ENCODE data around the gene ADTRP.
"Not testable (repeated sequence)": the region's sequence is repeated elsewhere in the genome, so short reads cannot be mapped to it uniquely, and the experiment has no call there.

The ADTRP gene

DNA sequence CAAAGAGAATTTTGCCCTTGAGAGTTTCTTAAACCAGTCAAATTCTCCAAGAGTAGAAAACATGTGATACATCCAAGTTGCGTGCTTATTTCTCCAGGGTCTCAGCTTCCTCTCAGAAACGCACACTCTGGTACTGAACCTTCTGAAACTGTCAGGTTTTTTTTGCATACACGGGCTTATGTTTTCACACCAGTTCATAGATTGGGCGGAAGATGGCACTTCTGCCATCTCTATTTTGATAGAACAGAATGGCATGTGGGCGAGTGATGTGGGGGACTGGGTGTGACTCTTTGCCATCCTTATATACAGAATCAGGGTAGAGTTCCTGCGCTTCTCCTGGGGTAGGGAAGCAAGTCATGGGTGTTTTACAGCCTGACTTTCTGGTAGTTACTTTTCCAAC, 56.4 kb downstream of the ADTRP start:
- DNase-seq = no peak

- DNase-seq = no peak
These were observed 60.1 kb downstream of the ADTRP start for GRCh38 chr6:11718463-11718862.

GRCh38 chr6:11718031-11718430, 60.6 kb downstream of the ADTRP start:
- DNase-seq = no peak

GRCh38 chr6:11714798-11715285, 63.8 kb downstream of the ADTRP start:
- DNase-seq = no peak

- DNase-seq = no peak
These were observed 64.3 kb downstream of the ADTRP start for GRCh38 chr6:11714116-11714797.

DNA sequence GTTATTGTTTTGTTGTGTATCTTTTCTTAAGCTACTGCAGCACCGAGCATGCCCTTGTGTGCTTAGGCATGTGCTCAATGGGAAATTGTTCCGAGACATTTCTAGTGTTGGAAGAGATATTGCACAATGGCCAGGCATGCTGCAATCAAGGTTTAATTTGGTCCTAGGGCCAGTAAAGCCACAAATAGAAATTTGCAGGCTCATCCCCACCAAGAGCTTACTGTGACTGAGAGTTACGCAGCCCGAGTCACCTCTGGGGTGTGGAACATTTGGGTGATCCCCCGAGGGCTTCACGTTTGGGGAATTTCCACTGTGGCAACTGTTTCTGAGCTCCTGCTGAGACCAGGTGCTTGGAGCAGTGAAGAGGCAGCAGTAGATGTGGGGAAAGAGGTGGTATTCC, 65.8 kb downstream of the ADTRP start:
- DNase-seq = no peak

GRCh38 chr6:11711984-11712711, 66.5 kb downstream of the ADTRP start:
- no peak for DNase-seq

GRCh38 chr6:11711003-11711983, 67.3 kb downstream of the ADTRP start:
- DNase-seq = no peak

- DNase-seq = no peak
These were observed 68.3 kb downstream of the ADTRP start for GRCh38 chr6:11710311-11710761.

GRCh38 chr6:11706171-11706570, 72.4 kb downstream of the ADTRP start:
- DNase-seq = no peak

DNA sequence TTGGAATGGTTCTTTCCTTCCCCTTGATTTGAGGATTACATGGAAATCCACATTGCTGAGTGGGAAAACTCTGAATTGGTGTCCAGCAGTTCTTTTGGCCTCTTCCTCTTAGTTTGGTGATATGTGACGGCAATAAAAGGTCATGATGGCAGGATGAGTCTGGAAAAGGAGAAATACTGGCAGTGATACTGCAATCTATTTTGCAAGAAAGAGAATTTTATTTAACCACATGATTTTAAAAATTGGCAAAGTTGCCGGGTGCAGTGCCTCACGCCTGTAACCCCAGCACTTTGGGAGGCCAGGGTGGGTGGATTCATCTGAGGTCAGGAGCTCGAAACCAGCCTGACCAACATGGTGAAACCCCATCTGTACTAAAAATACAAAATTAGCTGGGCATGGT, 73.1 kb downstream of the ADTRP start:
- no peak for DNase-seq

DNA sequence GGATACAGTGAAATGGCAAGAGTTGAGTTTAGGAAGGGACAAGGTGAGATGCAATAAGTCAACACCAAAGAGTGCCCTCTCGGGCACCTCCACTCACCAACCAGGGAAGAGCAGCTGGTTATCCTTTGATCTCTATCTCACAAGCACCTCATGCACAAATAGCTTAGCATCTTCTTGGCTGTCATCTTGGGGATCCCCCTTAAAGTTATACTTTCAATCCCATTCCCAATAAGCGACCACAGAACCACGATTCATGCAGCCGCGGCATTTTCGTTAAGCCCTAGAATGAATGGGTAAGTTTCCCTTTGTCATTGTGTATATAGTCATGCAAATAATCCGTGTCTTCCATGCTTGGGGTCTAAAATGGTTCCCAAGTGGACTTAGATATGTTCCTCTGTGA, 73.5 kb downstream of the ADTRP start:
- no peak for DNase-seq

DNA sequence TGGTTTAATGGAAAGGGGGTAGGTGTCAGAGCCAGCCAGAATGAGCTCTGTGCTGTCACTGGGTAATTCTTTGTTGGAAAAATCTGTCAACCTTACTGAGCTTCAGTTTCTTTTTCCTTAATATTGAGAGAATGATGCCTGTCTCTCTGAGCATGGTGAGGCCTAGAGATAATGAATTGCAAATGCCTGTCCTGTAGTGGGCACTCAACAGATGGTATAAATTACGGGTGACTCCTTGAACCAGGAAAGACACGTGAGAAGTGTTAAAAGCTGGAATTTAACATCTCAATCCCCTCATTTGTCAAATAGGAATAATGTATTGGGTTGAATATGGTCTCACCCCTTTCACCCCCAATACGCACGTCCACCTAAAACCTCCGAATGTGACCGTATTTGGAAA, 74.9 kb downstream of the ADTRP start:
- no peak for DNase-seq

DNA sequence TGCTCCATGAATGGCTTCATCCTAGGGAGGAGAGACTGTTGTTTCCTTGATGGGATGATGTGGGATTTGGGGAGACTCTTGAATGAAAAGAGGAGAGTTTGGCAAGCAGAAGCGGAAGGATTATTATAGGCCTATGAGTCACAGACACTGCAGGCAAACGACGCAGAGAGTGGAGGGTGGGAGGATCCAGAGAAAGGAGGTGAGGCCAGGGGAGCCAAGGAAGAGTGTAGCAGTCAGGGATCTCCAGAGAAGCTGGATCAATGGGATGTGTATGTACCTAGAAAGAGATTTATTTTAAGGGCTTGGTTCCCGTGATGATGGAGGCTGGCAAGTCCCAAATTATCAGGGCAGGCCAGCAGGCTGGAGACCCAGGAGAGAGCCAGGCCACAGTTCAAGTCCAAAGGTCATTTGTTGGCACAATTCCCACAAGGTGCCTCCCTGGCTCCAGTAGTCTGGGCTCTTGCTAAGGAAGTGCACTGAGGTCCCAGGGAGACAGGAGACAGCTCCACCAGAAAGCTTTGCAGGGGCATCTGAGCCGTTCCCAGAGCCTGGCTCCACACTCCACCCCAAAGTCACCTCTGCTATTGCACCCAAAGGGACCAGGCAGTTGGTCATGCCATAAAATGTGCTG, 76.0 kb downstream of the ADTRP start:
- no peak for DNase-seq

DNA sequence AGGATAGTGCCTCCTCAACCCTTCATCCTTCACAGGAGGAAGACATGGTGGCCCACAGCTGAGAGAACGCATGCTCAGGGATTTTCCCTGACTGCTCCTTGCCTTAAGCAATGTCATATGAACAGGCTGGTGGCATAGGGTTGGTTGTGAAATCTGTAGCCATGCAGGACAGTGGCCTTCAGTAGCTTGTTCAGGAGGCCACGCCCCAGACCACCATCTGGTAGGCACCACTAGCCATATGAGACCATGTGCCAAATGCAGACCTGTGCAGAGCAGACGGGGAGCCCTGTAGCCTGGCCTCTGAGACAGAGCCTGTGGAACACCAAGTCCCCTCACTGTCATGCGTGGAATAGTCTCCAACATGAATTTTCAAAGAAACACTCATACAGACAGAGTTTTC, 76.5 kb downstream of the ADTRP start:
- no peak for DNase-seq

DNA sequence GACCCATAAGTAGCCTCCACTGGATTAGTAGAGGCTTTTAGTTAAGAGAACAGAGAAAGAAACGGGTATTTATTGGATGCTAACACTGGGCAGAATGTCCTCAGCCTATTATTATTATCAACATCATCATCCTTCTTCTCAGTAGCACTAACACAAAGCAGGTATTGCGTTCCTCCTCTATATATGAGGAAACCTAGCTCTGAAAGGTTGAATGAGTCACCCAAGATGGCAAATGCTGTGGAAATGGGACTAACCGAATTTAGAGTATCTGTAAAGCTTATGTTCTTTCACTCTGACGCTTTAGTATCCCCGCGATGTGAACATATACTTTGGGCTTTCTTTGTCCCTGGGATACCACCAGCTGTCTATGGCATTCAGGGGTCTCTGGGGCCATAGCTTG, 77.0 kb downstream of the ADTRP start:
- no peak for DNase-seq

DNA sequence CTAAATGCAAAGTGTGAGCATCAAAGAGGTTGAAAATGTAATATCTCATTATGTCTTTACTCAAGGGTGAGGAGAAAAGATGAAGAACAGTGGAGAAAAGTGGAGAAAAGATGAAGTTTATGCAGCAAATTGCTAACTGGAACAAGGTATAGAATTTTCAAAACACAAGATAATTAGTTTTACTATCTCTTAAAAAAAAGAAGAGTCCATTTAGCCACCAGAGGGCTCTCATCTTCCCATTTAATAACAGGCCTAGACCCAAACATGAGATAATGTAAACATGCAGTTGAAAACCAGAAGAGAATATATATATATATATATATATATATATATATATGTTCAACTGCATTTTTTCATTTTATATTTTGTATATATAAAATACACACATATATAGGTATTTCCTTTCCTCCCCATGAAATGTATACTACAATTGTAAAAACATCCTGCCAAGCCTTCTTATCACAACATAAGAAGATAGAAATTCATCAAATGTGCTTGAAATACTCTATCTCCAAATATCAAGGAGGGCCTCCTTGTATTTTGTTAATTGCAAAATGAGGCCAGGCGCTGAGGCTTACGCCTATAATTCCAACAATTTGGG, 78.4 kb downstream of the ADTRP start:
- no peak for DNase-seq

DNA sequence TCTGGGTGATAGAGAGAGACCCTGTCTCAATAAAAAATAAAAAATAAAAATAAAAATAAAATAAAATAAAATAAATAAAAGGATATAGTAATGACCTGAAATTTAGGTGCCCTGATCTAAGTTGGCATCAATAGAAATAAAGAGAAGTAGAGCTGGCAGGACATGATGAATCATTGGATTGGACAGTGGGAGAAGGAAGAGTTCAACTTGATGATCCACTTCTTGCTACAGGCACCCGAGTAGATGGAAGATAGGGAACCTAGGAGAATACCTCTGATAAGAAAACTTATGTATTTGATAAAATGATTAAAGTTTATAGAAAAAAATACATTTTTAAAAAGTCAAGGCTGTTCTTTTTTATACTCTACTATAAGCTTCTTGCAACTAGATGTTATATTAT, 79.0 kb downstream of the ADTRP start:
- no peak for DNase-seq

- no peak for DNase-seq
These were observed 85.9 kb downstream of the ADTRP start for GRCh38 chr6:11692451-11693376.

GRCh38 chr6:11689847-11690246, 88.8 kb downstream of the ADTRP start:
- DNase-seq = no peak

GRCh38 chr6:11689400-11689799, 89.2 kb downstream of the ADTRP start:
- DNase-seq = not testable (repeated sequence)
